Myocyte (in vitro differentiated cells): ENCODE data around the gene HES6. TPM values are rescaled to one million over a fixed set of nuclear protein-coding genes. Genes with fewer than 3 reads are reported as not detected.

ENCODE experiments used
- DNase-seq: peaks from one replicate; pipeline ENCODE4 v3.0.0-alpha.2; 2012; ENCODE audit warnings: low read depth
- total RNA-seq: library from RNA; depleted of rRNA; stranded (reverse); fragments of >200 nt; gene quantifications from 2 replicates; pipeline ENCODE4 v1.2.3, GENCODE V29; 2014

The HES6 gene
- total RNA-seq, 1 donor from 2014 or later: 289 TPM

- DNase-seq: no peak
These were observed 4.0 kb downstream of the HES6 start for GRCh38 chr2:238235856-238236255.

- no peak for DNase-seq
These were observed 4.5 kb downstream of the HES6 start for GRCh38 chr2:238235331-238235732.

GRCh38 chr2:238233625-238234024, 6.2 kb downstream of the HES6 start:
- no peak for DNase-seq

GRCh38 chr2:238231809-238232208, 8.0 kb downstream of the HES6 start:
- DNase-seq: no peak

- DNase-seq: no peak
These were observed 8.5 kb downstream of the HES6 start for GRCh38 chr2:238231251-238231793.

GRCh38 chr2:238230699-238231098, 9.1 kb downstream of the HES6 start:
- no peak for DNase-seq

GRCh38 chr2:238228700-238229099, 11.1 kb downstream of the HES6 start:
- DNase-seq: peak; percentile 51

- DNase-seq: no peak
These were observed 12.2 kb downstream of the HES6 start for GRCh38 chr2:238227587-238228032.

GRCh38 chr2:238226698-238227586, 12.9 kb downstream of the HES6 start:
- DNase-seq: no peak

- no peak for DNase-seq
These were observed 13.7 kb downstream of the HES6 start for GRCh38 chr2:238225911-238226697.

- no peak for DNase-seq
These were observed 14.7 kb downstream of the HES6 start for GRCh38 chr2:238225121-238225520.

GRCh38 chr2:238224356-238225035, 15.3 kb downstream of the HES6 start:
- no peak for DNase-seq

GRCh38 chr2:238220892-238221521, 18.8 kb downstream of the HES6 start:
- DNase-seq: peak; percentile 73

- no peak for DNase-seq
These were observed 19.5 kb downstream of the HES6 start for GRCh38 chr2:238220274-238220891.

- DNase-seq: peak; percentile 11
These were observed 23.1 kb downstream of the HES6 start for GRCh38 chr2:238216651-238217184.

GRCh38 chr2:238207006-238207405, 32.8 kb downstream of the HES6 start:
- no peak for DNase-seq

GRCh38 chr2:238203973-238204683, 35.7 kb downstream of the HES6 start:
- no peak for DNase-seq

GRCh38 chr2:238203094-238203972, 36.5 kb downstream of the HES6 start, which contains the start of gene ILKAP:
ILKAP (minus strand) TSS chr2:238203695; CDS start chr2:238203553, 142 bp downstream.
- peak; percentile 86 for DNase-seq
